HepG2 (cell line): ENCODE data around the gene ISG20. TPM values are rescaled to one million over a fixed set of nuclear protein-coding genes. Genes with fewer than 3 reads are reported as not detected.
A peak's percentile ranks its signal among the peaks of the same experiment; 100 is the strongest.

Experiments
- ATAC-seq: fragments of 200-7000 bp; cut with Tn5 transposase; 3 replicates; pipeline ENCODE4 v1.9.1; 2020; ENCODE audit warnings: mild to moderate bottlenecking, moderate library complexity
- BruUV-seq: library from RNA; stranded (reverse); fragments of 400-500 nt; replicated peaks from 2 replicates; lab custom pipeline; 2021; lab: Mats Ljungman, UMichigan
- CTCF ChIA-PET: fragments of 300-600 bp; formaldehyde crosslinking; extraction: SDS; loops from one replicate; lab custom pipeline; 2021; ENCODE audit warnings: low total read pairs, inconsistent platforms, low intra/inter-chr PET ratio; lab: Yijun Ruan, JAX
- POLR2A ChIA-PET: fragments of 350-600 bp; sonication (Branson Sonifier 250); formaldehyde crosslinking; loops from one replicate; lab custom pipeline; 2020; ENCODE audit warnings: antibody characterized with exemption, inconsistent platforms; lab: Yijun Ruan, JAX
- DNase-seq: peaks from one replicate; pipeline ENCODE4 v3.0.0-alpha.2; 2015; ENCODE audit warnings: low spot score
- FAIRE-seq: peaks from 3 replicates; lab custom pipeline; 2011; peaks lifted over from hg19 to GRCh38; lab: Jason Lieb, UNC
- H2AFZ ChIP-seq: one replicate; pipeline ENCODE4 v1.6.1; 2011; ENCODE audit warnings: low read length, inconsistent platforms
- H3K27ac ChIP-seq: fragments of 300-600 bp; 3 replicates; pipeline ENCODE4 v1.8.0; 2011; ENCODE audit warnings: mixed run types, mild to moderate bottlenecking, mixed read lengths, low read length, inconsistent platforms; ENCODE audit not compliant: insufficient read depth; ENCODE audit errors: extremely low read length
- H3K27me3 ChIP-seq, 2 experiments: fragments of 200-600 bp in 1 of 2; 2 replicates in 1 of 2; 3 replicates in 1 of 2; pipeline versions ENCODE4 v1.6.0 to v1.8.0; 2011; ENCODE audit warnings: low read length in 2 of 2, mild to moderate bottlenecking in 2 of 2, moderate library complexity in 2 of 2, inconsistent platforms in 1 of 2; ENCODE audit not compliant: insufficient read depth in 2 of 2, control insufficient read depth in 1 of 2
- H3K36me3 ChIP-seq, 2 experiments: fragments of 200-600 bp in 1 of 2; replicated peaks in 1 of 2; 2 replicates in 1 of 2; 3 replicates in 1 of 2; pipeline versions ENCODE4 v1.5.1 to v1.8.0; 2011; ENCODE audit warnings: low read length in 2 of 2, inconsistent platforms in 1 of 2; ENCODE audit not compliant: insufficient read depth in 2 of 2, control insufficient read depth in 1 of 2
- H3K4me1 ChIP-seq: 2 replicates; pipeline ENCODE4 v1.5.1; 2012; ENCODE audit warnings: low read length, inconsistent platforms; ENCODE audit not compliant: insufficient read depth
- H3K4me2 ChIP-seq: 2 replicates; pipeline ENCODE4 v1.6.0; 2011; ENCODE audit warnings: low read depth, low read length, inconsistent platforms
- H3K4me3 ChIP-seq, 3 experiments: fragments of 200-600 bp in 1 of 3; sonication (generic), shearing (Covaris generic) in 1 of 3; replicated peaks in 1 of 3; 2 replicates each; pipeline ENCODE4 v1.5.1; 2011 to 2016; ENCODE audit warnings: low read length in 3 of 3, inconsistent platforms in 2 of 3, low read depth in 2 of 3, mild to moderate bottlenecking in 2 of 3, control low read depth in 1 of 3, mixed read lengths in 1 of 3; ENCODE audit not compliant: insufficient read depth in 1 of 3
- H3K79me2 ChIP-seq: one replicate; pipeline ENCODE4 v1.6.1; 2011; ENCODE audit warnings: low read length, inconsistent platforms; ENCODE audit not compliant: insufficient read depth
- H3K9ac ChIP-seq: 2 replicates; pipeline ENCODE4 v1.6.0; 2011; ENCODE audit warnings: mild to moderate bottlenecking, low read depth, low read length, inconsistent platforms; ENCODE audit not compliant: insufficient read depth
- H3K9me3 ChIP-seq: 2 replicates; pipeline ENCODE4 v1.5.1; 2012; ENCODE audit warnings: mild to moderate bottlenecking, low read length
- H4K20me1 ChIP-seq: 2 replicates; pipeline ENCODE4 v1.6.0; 2011; ENCODE audit warnings: inconsistent platforms, mild to moderate bottlenecking, low read length, moderate library complexity; ENCODE audit not compliant: insufficient read depth
- FOSL2 ChIP-seq: sonication (generic); formaldehyde crosslinking; IDR thresholded peaks from 2 replicates; pipeline ENCODE4 v1.4.0; 2020; ENCODE audit warnings: missing genetic modification reagents
- ZBTB33 ChIP-seq: sonication (generic); formaldehyde crosslinking; IDR thresholded peaks from 2 replicates; pipeline ENCODE4 v1.4.0; 2020; ENCODE audit warnings: missing genetic modification reagents
- ZNF24 ChIP-seq: fragments of 450-650 bp; IDR thresholded peaks from 2 replicates; pipeline ENCODE4 v1.6.1; 2017; ENCODE audit warnings: antibody characterized with exemption, mild to moderate bottlenecking
- WGBS: methylation state at CpG from one replicate; pipeline ENCODE4 v1.1.6; 2017; ENCODE audit warnings: low lambda C conversion rate; 5-methylcytosine and 5-hydroxymethylcytosine counted together
- in situ Hi-C: cut with HindIII; loops from 2 replicates; pipeline ENCODE4 v1.10.0; 2017; ENCODE audit warnings: low pct_unique_long_range_greater_than_20kb; ENCODE audit not compliant: extremely low pct_ligation_motif_present
- intact Hi-C: fragments of 100-400 bp; cut with micrococcal nuclease; formaldehyde crosslinking; loops from one replicate; pipeline ENCODE4 v1.10.0; 2022; ENCODE audit not compliant: unreplicated experiment
- polyA plus RNA-seq, 8 experiments: library from polyadenylated mRNA; depleted of rRNA in 3 of 8; stranded (reverse) in 7 of 8; unstranded in 1 of 8; fragments of >200 nt; fragmentation: Illumina TruSeq in 4 of 8; extraction: Trizol in 4 of 8; gene quantifications; 2 replicates each; pipeline versions ENCODE4 v1.2.1 to v1.2.3, GENCODE V29; 2011 to 2016; ENCODE audit warnings: low read depth in 4 of 8, missing spikeins in 1 of 8, mixed read lengths in 1 of 8; ENCODE audit not compliant: insufficient read depth in 1 of 8
- total RNA-seq, 5 experiments: library from RNA; depleted of rRNA; stranded (reverse); fragments of >200 nt; fragmentation: Illumina TruSeq; extraction: Trizol; gene quantifications; 2 replicates each; pipeline ENCODE4 v1.2.3, GENCODE V29; 2016; ENCODE audit warnings: low read depth in 1 of 5
- TF ChIP-seq, protein P1 (sequence below), 2 experiments: sonication (generic) in 1 of 2; formaldehyde crosslinking in 1 of 2; IDR thresholded peaks; 2 replicates each; pipeline versions ENCODE4 v1.4.0 to v1.6.1; 2018 to 2020; ENCODE audit warnings: missing genetic modification reagents in 2 of 2, borderline replicate concordance in 1 of 2, low read depth in 1 of 2, mild to moderate bottlenecking in 1 of 2, missing biosample characterization in 1 of 2

The ISG20 gene
- total and polyA plus RNA-seq, 2 of the 13 experiments (the other 11 are each of a cell fraction or from before 2014, with no cell fraction given) = 6.3 to 31.5 TPM

DNA sequence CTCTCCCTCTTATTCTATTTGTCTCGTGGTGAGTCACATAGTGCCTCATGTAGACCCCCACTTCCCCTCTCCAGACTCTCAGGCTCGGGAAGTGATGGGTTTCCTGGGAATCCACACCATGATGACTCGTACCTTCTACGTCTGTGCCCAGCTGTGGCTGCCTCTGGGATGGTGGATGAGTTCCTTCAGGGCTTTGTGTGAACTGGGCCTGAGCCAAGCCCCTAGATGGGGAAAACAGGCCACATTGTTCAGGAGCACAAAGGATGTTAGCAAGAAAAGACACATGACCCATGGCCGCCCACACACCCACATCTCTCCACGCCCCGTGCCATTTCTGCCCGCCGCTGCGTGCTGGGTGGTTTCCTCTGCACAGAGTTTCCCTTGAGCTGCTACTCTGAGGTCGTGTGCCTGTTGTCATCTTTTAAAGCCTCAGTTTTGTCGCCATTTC, 10.5 kb downstream of the ISG20 start:
- ChIA-PET POLR2A (no interaction called here), CTCF (no interaction called here)
- in situ Hi-C loops = no loop called here
- Histone ChIP-seq H3K4me2 (no peak overlapping the region), H3K36me3 (no peaks in the 10 kb centered on the region), H4K20me1 (0 out of 2 replicates have a peak, but pooled peaks cover 2% of the 10 kb centered on the region), H3K4me1 (peaks cover 7% of the 10 kb centered on the region; the same call in 1 of the 2 replicates), H3K9me3 (no peaks in the 10 kb centered on the region), H3K27ac (no peak overlapping the region), H3K79me2 (no peaks in the 10 kb centered on the region), H3K4me3 (no peak overlapping the region), H2AFZ (no peak overlapping the region), H3K27me3 (no peaks in the 10 kb centered on the region; a peak in 1 of 5 replicates), H3K9ac (no peak overlapping the region)
- TF ChIP-seq ZBTB33 = peak; percentile 53
- no peak for TF ChIP-seq ZNF24
- TF ChIP-seq, protein P1, sequence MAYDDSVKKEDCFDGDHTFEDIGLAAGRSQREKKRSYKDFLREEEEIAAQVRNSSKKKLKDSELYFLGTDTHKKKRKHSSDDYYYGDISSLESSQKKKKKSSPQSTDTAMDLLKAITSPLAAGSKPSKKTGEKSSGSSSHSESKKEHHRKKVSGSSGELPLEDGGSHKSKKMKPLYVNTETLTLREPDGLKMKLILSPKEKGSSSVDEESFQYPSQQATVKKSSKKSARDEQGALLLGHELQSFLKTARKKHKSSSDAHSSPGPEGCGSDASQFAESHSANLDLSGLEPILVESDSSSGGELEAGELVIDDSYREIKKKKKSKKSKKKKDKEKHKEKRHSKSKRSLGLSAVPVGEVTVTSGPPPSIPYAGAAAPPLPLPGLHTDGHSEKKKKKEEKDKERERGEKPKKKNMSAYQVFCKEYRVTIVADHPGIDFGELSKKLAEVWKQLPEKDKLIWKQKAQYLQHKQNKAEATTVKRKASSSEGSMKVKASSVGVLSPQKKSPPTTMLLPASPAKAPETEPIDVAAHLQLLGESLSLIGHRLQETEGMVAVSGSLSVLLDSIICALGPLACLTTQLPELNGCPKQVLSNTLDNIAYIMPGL (CRISPR knock-in tag; IDR thresholded peaks at IDR 0.05; ENCODE audit: borderline replicate concordance in 1 of 2, low read depth in 1 of 2) = no peak
- TF ChIP-seq FOSL2 (CRISPR knock-in tag) = peak; percentile 32; the same call in 1 of the 2 replicates
- intact Hi-C loops = no loop called here
- ATAC-seq (no peak), DNase-seq (peak; percentile 41), FAIRE-seq (no peak)
- BruUV-seq = no TSS peak
- WGBS = 73% methylated on average over 12 of the region's 12 CpGs
